NCI-H2227 (cell line): Measurements from ENCODE around the gene ZFP91.

Experiments
- DNase-seq: peaks from one replicate; lab custom pipeline; 2025; ENCODE audit not compliant: unreplicated experiment; lab: John Stamatoyannopoulos, UW

Gene ZFP91

DNA sequence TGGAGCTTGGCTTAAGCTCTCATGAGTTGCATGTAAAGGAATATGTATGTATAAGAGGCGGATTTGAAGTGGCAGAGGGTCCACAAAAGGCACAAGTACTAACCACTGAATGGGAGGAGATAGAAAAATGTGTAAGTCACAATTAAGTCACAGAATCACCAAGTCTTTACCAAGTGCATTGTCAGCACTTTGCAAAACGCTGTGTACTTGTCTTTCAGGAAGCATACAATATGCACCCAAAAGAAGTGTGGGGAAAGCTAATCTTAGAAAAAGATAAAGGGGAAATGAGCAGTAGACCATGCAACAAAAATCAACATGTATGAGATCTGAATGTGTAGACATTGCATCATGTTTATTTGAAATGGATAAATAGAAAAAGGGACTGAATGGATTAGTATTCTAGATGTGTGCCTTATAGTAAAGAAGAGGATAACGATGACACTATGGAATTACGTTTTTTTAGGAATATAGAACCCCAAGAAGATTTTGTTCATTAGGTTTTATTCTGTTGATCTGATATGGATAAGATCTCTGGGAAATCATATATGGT is 48.1 kb downstream of the ZFP91 start:
- DNase-seq, result no peak

DNA sequence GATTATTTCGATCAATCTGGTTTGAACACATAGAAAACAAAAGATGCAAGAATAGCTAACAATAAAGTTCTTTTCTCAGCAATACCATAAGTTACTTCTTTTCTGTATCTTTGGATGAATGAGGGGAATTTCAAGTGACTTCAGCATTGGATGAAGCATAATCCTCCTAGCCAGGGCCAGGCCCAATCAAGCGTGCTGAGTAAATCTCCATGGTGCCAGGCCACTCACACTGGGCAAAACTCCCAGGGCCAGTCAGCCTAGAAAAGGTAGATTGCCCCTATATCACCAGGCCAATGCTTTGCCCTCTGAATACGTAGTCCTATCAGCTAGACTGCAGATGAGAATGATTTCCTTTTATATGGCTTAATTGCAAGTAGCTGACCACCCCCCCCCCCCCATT is 49.6 kb downstream of the ZFP91 start:
- DNase-seq, result no peak

DNA sequence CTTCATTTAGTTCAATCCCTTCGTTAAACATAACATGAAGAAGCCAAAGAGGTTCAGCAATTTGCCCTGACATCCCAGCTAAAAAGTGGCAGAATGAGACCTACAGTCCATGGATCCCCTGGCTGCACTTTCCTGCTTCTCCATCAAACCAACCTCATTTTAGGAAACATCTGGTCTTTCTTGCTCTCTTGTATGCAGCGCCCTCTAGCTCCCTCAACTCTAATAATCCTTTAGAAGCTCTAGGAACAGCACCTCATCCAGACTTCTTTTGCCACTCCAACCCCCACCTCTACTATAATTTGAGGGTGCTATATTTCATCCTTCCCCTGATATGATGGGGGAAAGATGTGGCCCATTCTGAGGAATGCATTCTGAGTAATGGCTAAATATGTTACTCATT is 51.0 kb downstream of the ZFP91 start:
- peak; percentile 5 for DNase-seq

DNA sequence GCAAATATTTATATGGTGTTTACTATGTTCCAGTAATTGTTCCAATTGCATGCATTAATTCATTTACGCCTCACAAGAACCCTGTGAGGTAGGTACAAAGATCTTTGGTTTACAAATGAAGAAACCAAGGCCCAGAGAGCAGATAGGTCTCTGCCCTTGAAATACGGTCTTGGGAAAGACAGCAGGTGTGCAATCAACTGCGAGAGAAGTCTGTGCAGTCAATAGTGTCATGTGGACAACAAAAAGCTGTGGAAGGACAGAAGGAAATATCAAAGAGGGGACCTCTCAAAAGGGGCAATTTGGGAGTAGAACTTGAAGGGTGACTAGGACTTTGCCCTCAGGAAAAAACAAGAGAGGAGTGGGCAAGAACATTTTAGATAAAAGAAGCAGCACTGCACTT is 52.5 kb downstream of the ZFP91 start:
- DNase-seq, result no peak

DNA sequence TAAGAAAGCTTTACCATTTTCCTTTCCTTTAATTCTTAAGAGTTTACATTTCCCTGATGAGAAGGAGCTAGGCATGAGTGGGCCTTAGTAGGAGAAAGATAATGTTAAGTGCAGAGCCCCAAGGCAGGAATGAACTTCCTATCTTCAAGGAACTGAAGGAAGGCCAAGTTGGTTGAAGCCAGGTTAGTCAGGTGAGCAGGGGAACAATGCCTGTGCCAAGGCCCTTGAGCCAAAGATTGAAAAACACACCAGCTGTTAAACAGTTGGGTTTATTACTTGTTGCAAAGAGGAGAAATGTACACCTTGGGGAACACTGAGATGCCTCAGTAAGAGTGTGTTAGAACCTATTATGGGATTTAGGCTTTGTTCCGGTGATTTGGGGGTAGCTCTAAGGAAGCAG is 53.6 kb downstream of the ZFP91 start:
- no peak for DNase-seq

DNA sequence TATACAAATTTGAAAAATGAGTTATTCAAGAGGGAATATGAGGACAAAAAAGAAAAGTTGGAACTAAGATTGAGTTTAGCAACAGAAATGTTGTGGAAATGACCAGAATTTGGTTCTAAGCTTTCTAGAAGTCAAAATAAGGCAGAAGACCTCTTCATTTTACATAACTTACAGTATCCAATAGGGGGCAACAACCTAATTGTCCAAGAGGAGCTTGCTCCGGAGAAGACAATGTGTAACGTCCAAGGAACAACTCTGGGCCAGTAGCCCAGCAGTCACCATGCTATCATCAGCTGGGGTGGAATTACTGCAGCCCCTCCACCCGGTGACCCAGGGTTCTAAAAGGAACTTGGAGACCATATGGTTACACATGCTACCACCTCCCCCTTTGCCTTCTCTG is 57.7 kb downstream of the ZFP91 start:
- DNase-seq, result no peak

DNA sequence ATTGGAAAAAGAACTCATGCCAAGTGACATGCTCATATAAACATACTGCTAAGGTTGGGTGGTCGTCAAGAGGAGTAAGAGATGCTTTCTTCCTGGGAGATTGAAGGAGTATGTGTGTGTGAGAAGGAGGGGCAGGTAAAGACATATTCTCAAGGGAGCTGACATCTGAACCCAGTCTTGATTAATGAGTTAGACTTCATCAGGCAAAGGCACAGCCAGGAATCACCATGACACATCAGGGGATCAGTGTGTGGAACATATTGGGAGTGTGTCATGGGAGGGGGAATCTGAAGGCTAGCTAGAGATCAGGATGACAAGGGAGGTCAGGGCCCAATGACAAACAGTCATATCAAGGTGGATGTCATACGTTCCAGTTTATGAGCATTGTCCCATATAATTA is 58.5 kb downstream of the ZFP91 start:
- DNase-seq, result no peak

DNA sequence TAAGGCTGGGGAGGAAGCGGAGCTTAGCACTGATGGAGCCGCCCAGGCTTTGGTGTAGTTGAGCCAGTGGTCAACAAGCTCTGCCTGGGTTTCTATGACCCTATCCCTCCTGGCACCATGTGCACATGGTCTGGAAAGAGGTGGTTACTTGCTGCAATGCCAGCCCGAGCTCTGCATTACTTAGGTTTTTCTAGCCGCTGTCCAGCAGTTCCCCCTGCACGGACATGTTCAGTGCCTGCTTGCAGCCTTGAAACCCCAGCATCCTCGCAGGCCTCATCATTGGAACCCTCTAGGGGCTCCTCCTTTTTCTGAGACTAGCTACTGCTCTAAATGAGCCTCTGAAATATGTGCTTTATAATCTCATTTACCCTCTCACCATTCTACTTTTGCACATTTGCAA is 60.2 kb downstream of the ZFP91 start:
- DNase-seq, result no peak

DNA sequence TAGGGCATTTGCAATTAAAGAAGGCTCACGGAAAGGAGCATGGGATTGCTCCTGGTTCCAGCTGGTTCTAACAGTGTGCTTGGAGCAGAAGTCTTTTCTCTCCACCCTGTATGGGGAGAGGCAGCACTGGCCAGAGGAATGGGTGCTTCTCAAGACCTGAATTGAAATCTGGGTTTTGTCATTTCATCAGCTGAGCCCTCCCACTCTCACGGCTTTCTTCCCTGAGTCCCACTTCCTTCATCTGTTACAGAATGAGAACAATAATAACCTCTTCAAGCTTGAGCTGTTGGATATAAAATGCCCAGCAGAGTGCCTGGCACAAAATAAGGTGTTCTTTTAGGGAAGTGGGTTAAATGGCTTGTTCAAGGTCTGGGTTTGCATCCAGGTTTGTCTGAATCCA is 60.8 kb downstream of the ZFP91 start:
- no peak for DNase-seq

DNA sequence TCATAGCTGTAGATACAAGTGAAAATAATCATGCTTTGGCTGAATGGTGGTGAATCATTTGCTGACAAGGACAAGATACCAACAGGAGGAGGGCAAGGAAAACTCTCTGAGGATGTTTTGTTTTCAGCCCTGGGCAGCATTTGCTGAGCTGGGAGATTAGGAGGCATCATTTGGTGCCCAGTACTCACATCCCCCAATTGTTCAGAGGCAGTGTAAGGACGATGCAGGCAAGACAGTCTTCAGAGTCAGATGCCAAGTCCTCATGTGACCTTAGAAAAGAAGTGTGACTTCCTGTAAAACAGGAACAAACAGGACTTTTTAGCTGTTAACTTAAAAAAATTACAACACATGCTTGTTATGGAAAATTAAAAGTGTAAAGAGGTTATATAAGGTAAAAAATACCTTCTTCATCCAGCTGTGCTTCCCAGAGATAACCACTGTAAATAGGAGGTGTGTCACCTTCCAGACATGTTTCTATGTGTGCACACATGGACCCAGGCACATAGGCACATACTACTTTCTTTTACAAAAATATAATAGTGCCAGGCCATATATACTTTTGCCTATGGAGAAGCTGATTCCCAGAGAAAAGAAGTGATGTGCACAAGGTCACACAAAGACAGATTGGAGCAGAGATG is 61.6 kb downstream of the ZFP91 start:
- no peak for DNase-seq

DNA sequence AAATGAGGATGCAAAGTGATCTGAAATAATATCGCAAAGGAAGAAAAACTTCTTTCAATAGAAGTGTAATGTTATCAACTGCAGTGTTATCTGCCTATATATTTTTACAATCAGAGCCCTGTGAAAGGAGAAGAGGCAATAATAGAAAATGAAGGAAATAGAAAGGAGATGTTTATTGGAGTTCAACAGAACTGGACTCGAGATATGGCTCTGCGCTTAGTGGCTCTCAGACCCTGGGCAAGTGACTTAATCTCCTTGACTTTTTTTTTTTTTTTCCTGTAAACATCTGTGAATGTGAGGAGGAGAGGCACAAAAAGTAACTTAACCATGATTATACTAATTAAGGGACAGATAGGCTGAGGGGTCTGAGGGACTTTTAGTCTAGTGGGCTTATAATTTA is 62.5 kb downstream of the ZFP91 start:
- no peak for DNase-seq

DNA sequence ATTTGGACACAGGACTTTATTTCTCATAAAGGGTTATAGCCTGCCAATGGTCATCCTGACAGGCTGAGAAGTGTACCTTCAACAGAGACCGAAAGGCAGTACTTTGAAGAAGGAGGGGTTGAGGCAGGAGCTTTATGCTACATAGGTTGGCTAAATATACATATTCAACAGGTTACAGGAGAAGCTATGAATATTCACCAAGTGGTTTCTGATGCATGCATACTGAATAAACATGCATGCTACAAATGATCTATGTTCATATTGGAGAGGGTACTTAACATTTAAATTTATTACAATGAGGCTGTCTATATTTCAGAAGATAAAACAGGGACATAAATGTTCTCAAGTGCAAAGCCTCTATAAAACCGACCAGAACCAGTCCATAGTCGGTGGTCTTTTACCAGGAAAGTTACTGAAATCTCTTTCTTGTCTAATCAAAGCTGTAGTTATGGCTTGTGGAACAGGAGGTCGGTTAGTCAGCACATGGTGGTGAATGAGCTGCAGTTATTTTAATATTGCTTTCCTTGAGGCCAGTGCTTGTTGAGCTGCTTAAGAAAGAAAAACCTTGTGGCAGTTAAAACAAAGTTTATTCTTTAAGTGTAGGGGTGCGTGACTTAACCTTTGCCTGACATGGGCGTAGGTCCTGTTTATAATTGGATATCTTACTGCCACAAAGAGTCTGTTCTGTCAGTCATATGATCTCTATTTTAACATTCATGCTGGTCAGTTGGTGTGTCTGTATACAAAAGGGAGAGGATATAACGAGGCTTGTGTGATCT is 63.1 kb downstream of the ZFP91 start:
- no peak for DNase-seq

DNA sequence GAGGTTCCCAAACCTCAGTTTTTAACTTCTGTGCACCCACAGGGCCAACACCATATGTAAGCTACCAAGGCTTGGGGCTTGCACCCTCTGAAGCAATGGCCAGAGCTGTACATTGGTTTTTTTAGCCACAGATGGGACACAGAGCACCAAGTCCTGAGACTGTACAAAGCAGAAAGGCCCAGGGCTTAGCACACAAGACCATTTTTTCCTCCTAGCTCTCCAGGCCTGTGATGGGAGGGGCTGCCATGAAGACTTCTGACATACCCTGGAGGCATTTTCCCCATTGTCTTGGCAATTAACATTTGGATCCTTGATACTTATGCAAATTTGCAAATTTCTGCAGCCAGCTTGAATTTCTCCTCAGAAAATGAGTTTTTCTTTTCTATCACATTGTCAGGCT is 67.0 kb downstream of the ZFP91 start:
- no peak for DNase-seq

DNA sequence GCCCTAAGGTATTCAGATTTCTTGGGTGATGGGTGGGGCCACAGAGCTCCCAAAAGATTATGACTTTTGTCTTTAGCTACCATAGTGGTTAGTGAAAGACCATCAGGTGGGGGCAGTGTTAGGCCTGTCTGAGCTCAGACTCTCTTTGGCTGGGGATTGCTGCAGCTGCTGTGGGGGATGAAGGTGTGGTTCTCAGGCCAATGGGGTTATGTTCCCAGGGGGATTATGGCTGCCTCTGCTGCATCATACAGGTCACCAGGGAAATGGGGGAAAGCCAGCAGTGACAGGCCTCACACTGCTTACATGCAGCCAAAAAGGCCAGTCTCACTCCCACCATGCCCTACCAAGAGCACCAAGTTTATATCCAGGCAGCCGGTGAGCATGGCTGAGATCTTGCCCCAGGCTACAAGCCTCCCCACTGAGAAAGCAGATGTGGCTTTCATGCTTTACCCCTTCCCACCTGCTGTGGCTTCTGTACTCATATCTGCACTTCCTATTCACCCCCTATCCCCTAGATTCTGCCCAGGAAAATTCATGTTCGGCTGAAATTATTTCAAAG is 68.4 kb downstream of the ZFP91 start:
- no peak for DNase-seq

DNA sequence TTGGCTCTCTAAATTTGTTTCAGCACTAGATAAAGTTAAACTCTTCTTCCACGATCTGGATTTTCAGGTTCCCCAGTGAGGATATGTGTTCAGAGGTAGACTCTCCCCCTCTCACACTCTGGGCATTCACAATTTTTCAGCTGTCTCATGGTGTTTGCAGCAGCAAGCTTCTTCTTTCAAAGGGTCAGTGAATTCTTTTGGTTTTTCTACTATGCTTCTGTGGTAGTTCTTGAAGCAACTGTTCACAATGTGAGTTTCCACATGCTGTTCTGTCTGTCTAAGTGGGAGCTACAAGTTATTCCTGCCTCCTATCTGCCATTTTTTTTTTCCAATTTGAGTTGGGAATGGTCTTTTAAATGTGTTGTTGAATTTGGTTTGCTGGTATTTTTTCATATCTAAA is 69.0 kb downstream of the ZFP91 start:
- DNase-seq, result no peak

DNA sequence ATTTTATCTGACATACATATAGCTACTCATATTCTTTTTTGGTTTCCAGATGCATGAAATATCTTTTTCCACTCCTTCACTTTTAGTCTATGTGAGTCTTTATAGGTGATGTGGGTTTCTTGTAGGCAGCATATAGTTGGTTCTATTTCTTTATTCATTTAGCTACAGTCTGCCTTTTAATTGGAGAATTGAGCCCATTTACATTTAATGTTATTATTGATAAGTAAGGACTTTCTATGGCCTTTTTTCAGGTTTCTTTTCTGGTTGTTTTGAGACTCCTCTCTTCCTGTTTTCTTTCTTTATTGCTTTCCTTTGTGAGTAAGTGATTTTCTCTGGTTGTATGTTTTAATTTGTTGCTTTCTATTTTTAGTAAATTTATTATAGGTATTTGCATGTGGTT is 70.8 kb downstream of the ZFP91 start:
- no peak for DNase-seq

DNA sequence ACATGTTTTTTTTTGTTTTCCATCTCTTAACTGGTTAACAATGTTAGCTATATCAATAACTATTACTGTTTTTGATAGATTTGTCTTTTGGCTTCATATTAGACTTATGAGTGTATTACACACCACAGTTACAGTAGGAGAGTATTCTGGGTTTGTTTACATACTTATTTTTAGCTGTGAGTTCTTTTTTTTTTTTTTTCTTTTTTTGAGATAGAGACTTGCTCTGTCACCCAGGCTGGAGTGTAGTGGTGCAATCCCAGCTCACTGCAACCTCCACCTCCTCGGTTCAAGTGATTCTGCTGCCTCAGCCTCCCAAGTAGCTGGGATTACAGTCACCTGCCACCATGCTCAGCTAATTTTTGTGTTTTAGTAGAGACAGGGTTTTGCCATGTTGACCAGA is 71.6 kb downstream of the ZFP91 start:
- DNase-seq, result no peak

DNA sequence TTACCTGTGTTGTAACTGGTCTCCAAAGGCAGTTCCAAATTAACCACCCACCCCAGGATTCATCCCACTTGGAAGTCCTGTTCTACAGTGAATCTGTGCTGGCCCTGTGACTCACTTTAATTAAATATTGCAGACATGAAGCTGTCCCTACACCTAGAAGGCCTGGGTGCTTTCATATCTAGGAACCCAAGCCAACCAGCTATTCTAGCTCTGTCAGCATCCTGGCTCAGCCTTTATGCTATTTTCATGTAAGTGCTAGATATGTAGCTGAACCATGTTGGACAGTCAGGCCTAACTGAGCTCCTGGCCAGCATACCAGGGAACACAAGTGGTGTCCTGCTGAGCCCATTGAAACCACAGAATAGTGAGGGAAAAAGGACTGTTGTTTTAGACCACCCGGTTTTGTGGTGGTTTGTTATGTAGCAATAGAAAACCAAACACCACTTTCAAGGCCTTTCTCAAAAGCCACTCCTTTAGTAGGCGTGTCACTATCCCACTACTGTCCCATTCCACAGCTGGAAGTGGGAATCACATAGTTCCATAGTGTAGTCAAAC is 73.9 kb downstream of the ZFP91 start:
- no peak for DNase-seq

DNA sequence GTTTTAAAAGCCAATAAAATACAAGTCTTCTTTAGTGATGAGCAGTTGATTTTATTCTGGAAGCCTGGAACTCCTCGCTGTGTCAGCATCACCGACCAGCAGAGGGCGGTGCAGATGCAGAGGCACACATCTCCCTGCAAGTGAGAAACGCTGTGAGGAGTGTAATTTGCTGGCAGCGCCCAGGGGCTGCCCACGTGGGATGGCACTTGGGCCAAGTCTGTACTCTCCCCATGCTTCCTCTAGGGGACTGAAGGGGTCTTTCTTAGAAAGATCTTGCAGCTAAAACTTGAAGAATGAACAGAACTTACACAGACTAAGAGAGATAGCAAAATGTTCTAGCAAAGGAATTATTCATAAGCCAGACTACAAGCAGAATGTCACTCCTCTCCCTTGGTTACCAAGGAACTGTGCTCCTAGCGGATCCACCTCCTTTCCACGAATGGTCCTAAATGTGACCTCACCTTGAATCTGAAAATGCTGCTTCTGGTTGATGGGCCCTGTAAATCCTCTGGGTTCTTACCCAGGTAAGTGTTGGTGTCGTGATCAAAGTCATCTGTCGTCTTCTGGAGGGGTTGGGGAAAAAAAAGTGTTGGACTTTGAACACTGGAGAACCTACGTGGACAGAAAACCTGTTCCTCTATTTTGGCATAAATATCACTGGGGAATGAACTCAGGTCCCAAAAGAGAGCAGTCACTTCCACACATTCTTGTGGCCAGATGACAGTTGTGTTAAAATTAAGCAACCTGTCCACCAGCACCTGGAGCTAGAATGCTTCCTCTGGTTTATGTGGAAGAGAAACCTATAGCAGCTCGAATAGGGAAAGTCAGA is 75.4 kb downstream of the ZFP91 start:
- peak; percentile 79 for DNase-seq

DNA sequence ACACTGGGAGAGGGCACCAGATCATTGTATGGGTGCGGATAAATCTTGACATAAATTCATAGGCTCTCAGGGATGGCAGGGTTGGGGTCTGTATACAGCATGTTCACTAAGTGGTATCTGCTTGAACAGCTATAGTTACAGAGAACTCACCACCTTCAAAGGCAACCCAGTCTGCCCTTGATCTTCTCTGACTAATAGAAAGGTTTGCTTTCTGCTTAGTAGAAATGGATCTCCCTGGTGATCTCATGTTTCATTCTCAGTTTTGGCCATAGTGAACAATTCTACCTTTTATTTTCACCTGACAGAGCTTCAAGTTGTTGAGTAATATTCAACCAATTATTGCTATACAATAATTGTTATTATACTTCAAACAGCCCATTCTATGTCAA is 76.0 kb downstream of the ZFP91 start:
- no peak for DNase-seq

DNA sequence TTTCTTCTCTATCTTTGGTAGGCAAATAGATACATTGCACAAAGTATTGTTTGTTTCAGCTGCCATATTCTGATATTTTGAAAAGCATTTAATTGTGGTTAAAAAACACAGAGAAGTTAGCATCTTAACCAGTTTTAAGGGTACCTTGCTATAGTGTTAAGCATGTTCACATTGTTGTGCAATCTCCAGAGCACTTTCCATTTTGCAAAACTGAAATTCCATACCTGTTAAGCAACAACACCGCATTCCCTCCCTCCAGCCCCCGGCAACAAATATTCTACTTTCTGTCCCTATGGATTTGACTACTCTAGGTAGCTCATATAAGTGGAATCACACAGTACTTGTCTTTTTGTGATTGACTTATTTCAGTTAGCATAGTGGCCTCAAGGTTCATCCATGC is 77.5 kb downstream of the ZFP91 start:
- DNase-seq, result no peak
